ENCODE results near the gene FASTKD2.

The FASTKD2 gene

DNA sequence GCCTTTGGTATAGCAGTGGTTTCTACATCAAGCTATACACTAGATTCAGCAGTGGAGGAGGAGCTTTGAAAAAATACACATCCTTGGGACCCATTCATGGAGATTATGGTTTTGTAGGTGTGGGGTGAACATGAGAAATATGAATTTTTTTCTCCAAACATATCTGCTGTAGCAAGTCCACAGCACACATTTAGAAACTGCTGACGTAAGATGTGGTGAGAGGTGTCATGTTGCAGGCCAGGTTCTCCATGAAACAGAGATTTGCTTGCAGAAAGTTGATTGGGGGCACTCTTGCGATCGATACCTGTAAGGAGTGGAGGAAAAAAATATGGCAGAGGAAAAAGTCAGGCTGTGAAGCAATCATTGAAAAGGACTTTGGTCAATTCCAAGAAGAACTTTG is 67.9 kb downstream of the FASTKD2 start:
- in situ Hi-C loops (cut with MboI; ENCODE audit: low sequenced_read_pairs) = no loop called here

DNA sequence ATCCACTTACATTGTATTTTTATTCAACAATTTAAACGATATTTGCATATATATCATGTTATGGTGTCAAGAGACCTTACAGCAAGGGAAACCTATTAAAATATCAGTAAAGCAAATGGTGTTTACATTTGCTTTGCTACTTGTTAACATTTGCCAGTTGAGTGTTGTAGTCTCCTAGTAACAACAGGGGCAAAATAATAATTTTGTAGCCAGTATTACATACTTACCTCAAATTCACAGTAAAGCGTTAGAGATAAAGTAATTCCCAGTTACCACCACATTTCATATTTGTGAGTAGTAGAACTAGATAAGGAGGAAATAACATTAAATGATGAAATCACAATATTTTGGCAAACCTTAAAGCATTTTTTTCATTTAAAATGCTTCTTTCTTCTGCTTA is 71.3 kb downstream of the FASTKD2 start:
- in situ Hi-C loops (cut with MboI; ENCODE audit: low sequenced_read_pairs) = no loop called here

DNA sequence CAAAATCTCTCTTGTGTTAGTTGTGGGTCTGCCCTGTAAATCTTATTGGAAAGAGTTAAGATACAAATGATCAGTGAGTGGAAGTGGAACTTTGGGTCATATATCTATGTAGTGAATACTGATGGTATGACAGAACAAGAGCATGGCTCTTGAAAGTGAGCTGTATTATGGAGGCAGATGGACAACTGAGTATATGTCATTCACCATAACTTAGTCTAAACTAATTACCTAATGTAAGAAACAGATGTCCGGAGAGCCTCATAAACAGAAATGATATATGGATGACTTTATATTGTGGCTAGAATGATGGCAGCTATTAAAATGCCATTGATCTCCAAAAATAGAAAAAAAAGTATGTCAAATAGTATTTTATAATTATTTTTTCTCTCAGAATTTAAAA is 72.4 kb downstream of the FASTKD2 start:
- in situ Hi-C loops (cut with MboI; ENCODE audit: low sequenced_read_pairs) = no loop called here

DNA sequence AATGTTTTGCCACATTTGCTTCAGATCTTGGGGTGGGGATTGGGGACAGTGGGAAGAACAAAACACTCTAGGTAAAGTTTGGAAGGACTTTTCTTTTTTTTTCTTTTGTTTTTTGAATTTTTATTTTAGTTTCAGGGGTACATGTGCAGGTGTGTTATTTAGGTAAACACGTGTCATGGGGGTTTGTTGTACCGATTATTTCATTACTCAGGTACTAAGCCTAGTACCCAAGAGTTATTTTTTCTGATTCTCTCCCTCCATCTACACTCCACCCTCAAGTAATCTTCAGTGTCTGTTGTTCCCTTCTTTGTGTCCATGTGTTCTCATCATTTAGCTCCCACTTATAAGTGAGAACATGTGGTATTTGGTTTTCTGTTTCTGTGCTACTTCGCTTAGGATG is 73.3 kb downstream of the FASTKD2 start:
- in situ Hi-C loops (cut with MboI; ENCODE audit: low sequenced_read_pairs) = no loop called here

DNA sequence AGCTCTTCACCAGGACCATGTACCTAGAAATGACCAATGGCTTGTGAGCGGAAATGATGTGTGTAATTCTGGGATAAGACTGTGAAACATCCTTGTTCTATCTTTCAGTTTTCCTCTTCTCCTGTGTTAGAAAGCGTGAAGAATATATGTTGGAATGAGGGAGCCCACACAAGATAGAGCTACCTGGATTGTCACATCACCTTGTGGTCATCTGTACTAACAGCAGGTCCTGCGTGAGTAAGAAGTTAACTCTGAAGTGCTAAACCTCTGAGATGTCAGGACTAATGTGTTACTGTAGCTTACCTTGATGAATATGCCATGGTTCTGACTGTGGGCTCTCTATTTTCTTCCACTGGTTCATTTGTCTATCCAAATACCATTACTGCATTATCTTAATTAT is 75.6 kb downstream of the FASTKD2 start:
- in situ Hi-C loops (cut with MboI; ENCODE audit: low sequenced_read_pairs) = no loop called here
